Measurements from ENCODE around the gene MIDN.

The MIDN gene

DNA sequence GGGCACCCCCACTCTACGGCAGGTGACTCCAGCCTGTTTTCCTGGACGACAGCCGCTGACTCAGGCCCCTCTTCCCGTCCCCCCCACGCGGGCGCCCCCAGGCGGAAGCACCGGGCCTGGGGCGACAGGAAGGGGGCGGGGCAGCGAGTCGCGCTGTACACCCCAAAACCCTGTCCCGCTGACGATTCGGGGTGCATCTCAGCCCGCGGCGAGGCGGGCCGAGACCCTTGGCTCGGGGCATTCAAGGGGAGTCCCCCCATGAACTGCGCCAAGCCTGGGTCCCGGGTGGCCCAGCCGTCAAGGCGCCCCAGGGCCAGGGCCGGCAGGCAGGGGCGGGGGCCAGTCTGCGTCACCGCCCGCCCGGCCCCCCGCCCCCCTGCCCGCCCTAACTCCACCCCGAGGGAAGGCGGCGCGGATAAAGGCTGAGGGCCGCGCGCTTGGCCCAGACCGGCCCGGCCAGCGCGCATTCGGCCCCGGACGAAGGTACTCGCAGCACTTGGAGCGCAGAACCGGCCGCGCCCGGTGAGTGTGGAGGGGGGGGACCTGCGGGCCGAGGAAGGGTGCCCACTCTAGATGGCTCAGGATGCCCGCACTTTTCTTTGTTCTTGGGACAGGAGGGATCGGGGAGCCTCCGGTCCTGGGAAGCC lies at the start of gene MIDN (continued):
- TF ChIP-seq ZNF76 (tag by site-specific recombination; IDR thresholded peaks at IDR 0.05; ENCODE audit: borderline replicate concordance, low read depth) (no peak), ZNF561 (tag by site-specific recombination; IDR thresholded peaks at IDR 0.05; ENCODE audit: borderline replicate concordance) (no peak), ZNF792 (tag by site-specific recombination; IDR thresholded peaks at IDR 0.05) (no peak), ZNF292 (tag by site-specific recombination; IDR thresholded peaks at IDR 0.05; ENCODE audit: borderline replicate concordance, low read depth) (no peak), ZNF624 (tag by site-specific recombination; IDR thresholded peaks at IDR 0.05) (no peak), GLIS1 (tag by site-specific recombination; IDR thresholded peaks at IDR 0.05) (0 out of 2 replicates have a peak, but pooled peaks have one; percentile 89), FEZF1 (tag by site-specific recombination; IDR thresholded peaks at IDR 0.05) (no peak), ZNF155 (tag by site-specific recombination; IDR thresholded peaks at IDR 0.05) (no peak), ZNF112 (tag by site-specific recombination; IDR thresholded peaks at IDR 0.05) (no peak), GLI4 (tag by site-specific recombination; IDR thresholded peaks at IDR 0.05) (no peak), ZNF791 (tag by site-specific recombination; IDR thresholded peaks at IDR 0.05) (no peak), ZNF629 (tag by site-specific recombination; IDR thresholded peaks at IDR 0.05) (peak; percentile 59), ZNF354C (tag by site-specific recombination; IDR thresholded peaks at IDR 0.05; ENCODE audit: borderline replicate concordance, low read depth) (no peak), ZNF211 (tag by site-specific recombination; IDR thresholded peaks at IDR 0.05; ENCODE audit: low read depth) (no peak), ZBTB7A (tag by site-specific recombination; IDR thresholded peaks at IDR 0.05; ENCODE audit: low read depth) (peak; percentile 84; the same call in 1 of the 2 replicates), ZSCAN23 (tag by site-specific recombination; IDR thresholded peaks at IDR 0.05) (no peak), ZNF175 (tag by site-specific recombination; IDR thresholded peaks at IDR 0.05) (no peak), GFI1B (tag by site-specific recombination; IDR thresholded peaks at IDR 0.05) (no peak), ZNF560 (tag by site-specific recombination; IDR thresholded peaks at IDR 0.05; ENCODE audit: borderline replicate concordance) (no peak), ZNF214 (tag by site-specific recombination; IDR thresholded peaks at IDR 0.05; ENCODE audit: borderline replicate concordance) (no peak)
- TF ChIP-seq, protein P1, sequence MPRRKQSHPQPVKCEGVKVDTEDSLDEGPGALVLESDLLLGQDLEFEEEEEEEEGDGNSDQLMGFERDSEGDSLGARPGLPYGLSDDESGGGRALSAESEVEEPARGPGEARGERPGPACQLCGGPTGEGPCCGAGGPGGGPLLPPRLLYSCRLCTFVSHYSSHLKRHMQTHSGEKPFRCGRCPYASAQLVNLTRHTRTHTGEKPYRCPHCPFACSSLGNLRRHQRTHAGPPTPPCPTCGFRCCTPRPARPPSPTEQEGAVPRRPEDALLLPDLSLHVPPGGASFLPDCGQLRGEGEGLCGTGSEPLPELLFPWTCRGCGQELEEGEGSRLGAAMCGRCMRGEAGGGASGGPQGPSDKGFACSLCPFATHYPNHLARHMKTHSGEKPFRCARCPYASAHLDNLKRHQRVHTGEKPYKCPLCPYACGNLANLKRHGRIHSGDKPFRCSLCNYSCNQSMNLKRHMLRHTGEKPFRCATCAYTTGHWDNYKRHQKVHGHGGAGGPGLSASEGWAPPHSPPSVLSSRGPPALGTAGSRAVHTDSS (tag by site-specific recombination; IDR thresholded peaks at IDR 0.05) = no peak
- TF ChIP-seq, protein P2, sequence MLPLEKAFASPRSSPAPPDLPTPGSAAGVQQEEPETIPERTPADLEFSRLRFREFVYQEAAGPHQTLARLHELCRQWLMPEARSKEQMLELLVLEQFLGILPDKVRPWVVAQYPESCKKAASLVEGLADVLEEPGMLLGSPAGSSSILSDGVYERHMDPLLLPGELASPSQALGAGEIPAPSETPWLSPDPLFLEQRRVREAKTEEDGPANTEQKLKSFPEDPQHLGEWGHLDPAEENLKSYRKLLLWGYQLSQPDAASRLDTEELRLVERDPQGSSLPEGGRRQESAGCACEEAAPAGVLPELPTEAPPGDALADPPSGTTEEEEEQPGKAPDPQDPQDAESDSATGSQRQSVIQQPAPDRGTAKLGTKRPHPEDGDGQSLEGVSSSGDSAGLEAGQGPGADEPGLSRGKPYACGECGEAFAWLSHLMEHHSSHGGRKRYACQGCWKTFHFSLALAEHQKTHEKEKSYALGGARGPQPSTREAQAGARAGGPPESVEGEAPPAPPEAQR (tag by site-specific recombination; IDR thresholded peaks at IDR 0.05) = no peak
- TF ChIP-seq, protein P3, sequence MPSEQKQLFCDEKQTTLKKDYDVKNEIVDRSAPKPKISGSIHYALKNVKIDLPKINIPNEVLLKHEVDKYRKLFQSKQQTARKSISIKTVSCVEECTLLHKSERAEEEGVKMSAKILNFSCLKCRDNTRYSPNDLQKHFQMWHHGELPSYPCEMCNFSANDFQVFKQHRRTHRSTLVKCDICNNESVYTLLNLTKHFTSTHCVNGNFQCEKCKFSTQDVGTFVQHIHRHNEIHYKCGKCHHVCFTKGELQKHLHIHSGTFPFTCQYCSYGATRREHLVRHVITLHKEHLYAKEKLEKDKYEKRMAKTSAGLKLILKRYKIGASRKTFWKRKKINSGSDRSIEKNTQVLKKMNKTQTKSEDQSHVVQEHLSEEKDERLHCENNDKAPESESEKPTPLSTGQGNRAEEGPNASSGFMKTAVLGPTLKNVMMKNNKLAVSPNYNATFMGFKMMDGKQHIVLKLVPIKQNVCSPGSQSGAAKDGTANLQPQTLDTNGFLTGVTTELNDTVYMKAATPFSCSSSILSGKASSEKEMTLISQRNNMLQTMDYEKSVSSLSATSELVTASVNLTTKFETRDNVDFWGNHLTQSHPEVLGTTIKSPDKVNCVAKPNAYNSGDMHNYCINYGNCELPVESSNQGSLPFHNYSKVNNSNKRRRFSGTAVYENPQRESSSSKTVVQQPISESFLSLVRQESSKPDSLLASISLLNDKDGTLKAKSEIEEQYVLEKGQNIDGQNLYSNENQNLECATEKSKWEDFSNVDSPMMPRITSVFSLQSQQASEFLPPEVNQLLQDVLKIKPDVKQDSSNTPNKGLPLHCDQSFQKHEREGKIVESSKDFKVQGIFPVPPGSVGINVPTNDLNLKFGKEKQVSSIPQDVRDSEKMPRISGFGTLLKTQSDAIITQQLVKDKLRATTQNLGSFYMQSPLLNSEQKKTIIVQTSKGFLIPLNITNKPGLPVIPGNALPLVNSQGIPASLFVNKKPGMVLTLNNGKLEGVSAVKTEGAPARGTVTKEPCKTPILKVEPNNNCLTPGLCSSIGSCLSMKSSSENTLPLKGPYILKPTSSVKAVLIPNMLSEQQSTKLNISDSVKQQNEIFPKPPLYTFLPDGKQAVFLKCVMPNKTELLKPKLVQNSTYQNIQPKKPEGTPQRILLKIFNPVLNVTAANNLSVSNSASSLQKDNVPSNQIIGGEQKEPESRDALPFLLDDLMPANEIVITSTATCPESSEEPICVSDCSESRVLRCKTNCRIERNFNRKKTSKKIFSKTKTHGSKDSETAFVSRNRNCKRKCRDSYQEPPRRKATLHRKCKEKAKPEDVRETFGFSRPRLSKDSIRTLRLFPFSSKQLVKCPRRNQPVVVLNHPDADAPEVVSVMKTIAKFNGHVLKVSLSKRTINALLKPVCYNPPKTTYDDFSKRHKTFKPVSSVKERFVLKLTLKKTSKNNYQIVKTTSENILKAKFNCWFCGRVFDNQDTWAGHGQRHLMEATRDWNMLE (tag by site-specific recombination; conservative IDR thresholded peaks at IDR 0.05; ENCODE audit: low read depth) = no peak
- TF ChIP-seq, protein P4, sequence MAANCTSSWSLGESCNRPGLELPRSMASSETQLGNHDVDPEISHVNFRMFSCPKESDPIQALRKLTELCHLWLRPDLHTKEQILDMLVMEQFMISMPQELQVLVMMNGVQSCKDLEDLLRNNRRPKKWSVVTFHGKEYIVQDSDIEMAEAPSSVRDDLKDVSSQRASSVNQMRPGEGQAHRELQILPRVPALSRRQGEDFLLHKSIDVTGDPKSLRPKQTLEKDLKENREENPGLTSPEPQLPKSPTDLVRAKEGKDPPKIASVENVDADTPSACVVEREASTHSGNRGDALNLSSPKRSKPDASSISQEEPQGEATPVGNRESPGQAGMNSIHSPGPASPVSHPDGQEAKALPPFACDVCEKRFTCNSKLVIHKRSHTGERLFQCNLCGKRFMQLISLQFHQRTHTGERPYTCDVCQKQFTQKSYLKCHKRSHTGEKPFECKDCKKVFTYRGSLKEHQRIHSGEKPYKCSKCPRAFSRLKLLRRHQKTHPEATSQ (tag by site-specific recombination; IDR thresholded peaks at IDR 0.05) = no peak
- TF ChIP-seq, protein P5, sequence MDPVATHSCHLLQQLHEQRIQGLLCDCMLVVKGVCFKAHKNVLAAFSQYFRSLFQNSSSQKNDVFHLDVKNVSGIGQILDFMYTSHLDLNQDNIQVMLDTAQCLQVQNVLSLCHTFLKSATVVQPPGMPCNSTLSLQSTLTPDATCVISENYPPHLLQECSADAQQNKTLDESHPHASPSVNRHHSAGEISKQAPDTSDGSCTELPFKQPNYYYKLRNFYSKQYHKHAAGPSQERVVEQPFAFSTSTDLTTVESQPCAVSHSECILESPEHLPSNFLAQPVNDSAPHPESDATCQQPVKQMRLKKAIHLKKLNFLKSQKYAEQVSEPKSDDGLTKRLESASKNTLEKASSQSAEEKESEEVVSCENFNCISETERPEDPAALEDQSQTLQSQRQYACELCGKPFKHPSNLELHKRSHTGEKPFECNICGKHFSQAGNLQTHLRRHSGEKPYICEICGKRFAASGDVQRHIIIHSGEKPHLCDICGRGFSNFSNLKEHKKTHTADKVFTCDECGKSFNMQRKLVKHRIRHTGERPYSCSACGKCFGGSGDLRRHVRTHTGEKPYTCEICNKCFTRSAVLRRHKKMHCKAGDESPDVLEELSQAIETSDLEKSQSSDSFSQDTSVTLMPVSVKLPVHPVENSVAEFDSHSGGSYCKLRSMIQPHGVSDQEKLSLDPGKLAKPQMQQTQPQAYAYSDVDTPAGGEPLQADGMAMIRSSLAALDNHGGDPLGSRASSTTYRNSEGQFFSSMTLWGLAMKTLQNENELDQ (tag by site-specific recombination; IDR thresholded peaks at IDR 0.05; ENCODE audit: low read depth) = no peak
- TF ChIP-seq, protein P6, sequence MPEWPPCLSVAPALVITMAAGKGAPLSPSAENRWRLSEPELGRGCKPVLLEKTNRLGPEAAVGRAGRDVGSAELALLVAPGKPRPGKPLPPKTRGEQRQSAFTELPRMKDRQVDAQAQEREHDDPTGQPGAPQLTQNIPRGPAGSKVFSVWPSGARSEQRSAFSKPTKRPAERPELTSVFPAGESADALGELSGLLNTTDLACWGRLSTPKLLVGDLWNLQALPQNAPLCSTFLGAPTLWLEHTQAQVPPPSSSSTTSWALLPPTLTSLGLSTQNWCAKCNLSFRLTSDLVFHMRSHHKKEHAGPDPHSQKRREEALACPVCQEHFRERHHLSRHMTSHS (tag by site-specific recombination; IDR thresholded peaks at IDR 0.05) = no peak
